ENCODE data around the gene VASP.

The VASP gene

GRCh38 chr19:45469132-45469944 lies 37.9 kb upstream of the VASP start (continued):
- TF ChIP-seq POU6F1 (CRISPR knock-in tag; IDR thresholded peaks at IDR 0.05; ENCODE audit: borderline replicate concordance, low read depth) (no peak), ZC3H10 (CRISPR knock-in tag; IDR thresholded peaks at IDR 0.05) (peak; percentile 77), ZNF70 (CRISPR knock-in tag; IDR thresholded peaks at IDR 0.05) (no peak), ZFP30 (CRISPR knock-in tag; IDR thresholded peaks at IDR 0.05) (0 out of 2 replicates have a peak, but pooled peaks have one; percentile 22), BACH2 (CRISPR knock-in tag; IDR thresholded peaks at IDR 0.05; ENCODE audit: borderline replicate concordance) (no peak), ZFP3 (CRISPR knock-in tag; IDR thresholded peaks at IDR 0.05) (no peak; the same call in 1 of the 2 replicates), SNAI2 (CRISPR knock-in tag; IDR thresholded peaks at IDR 0.05) (no peak), ZNF565 (CRISPR knock-in tag; conservative IDR thresholded peaks at IDR 0.05; ENCODE audit: low read depth) (0 out of 2 replicates have a peak, but pooled peaks have one; percentile 26), ISL1 (CRISPR knock-in tag; IDR thresholded peaks at IDR 0.05) (no peak), PPARA (CRISPR knock-in tag; IDR thresholded peaks at IDR 0.05; ENCODE audit: borderline replicate concordance) (no peak), CSRNP3 (CRISPR knock-in tag; IDR thresholded peaks at IDR 0.05) (0 out of 2 replicates have a peak, but pooled peaks have one; percentile 56), GLIS3 (CRISPR knock-in tag; IDR thresholded peaks at IDR 0.05) (peak; percentile 93)

- peak; percentile 3 for ATAC-seq
Measured at GRCh38 chr19:45469945-45470761, 37.1 kb upstream of the VASP start.

GRCh38 chr19:45470762-45471081 lies 36.6 kb upstream of the VASP start:
- ATAC-seq: no peak
- TF ChIP-seq SNAI2 (CRISPR knock-in tag; IDR thresholded peaks at IDR 0.05) (no peak), TOX (CRISPR knock-in tag; IDR thresholded peaks at IDR 0.05; ENCODE audit: borderline replicate concordance) (no peak), ZFP30 (CRISPR knock-in tag; IDR thresholded peaks at IDR 0.05) (no peak), ZNF565 (CRISPR knock-in tag; conservative IDR thresholded peaks at IDR 0.05; ENCODE audit: low read depth) (no peak), ZFP3 (CRISPR knock-in tag; IDR thresholded peaks at IDR 0.05) (no peak), ZNF8 (CRISPR knock-in tag; IDR thresholded peaks at IDR 0.05) (no peak), ARNTL (CRISPR knock-in tag; IDR thresholded peaks at IDR 0.05; ENCODE audit: borderline replicate concordance, low read depth) (no peak), ZC3H10 (CRISPR knock-in tag; IDR thresholded peaks at IDR 0.05) (no peak), ESRRG (CRISPR knock-in tag; IDR thresholded peaks at IDR 0.05) (no peak), RARB (CRISPR knock-in tag; IDR thresholded peaks at IDR 0.05) (no peak), CSRNP3 (CRISPR knock-in tag; IDR thresholded peaks at IDR 0.05) (no peak), OSR1 (CRISPR knock-in tag; IDR thresholded peaks at IDR 0.05) (no peak), CSDC2 (CRISPR knock-in tag; IDR thresholded peaks at IDR 0.05) (no peak)
- TF ChIP-seq, protein P1, sequence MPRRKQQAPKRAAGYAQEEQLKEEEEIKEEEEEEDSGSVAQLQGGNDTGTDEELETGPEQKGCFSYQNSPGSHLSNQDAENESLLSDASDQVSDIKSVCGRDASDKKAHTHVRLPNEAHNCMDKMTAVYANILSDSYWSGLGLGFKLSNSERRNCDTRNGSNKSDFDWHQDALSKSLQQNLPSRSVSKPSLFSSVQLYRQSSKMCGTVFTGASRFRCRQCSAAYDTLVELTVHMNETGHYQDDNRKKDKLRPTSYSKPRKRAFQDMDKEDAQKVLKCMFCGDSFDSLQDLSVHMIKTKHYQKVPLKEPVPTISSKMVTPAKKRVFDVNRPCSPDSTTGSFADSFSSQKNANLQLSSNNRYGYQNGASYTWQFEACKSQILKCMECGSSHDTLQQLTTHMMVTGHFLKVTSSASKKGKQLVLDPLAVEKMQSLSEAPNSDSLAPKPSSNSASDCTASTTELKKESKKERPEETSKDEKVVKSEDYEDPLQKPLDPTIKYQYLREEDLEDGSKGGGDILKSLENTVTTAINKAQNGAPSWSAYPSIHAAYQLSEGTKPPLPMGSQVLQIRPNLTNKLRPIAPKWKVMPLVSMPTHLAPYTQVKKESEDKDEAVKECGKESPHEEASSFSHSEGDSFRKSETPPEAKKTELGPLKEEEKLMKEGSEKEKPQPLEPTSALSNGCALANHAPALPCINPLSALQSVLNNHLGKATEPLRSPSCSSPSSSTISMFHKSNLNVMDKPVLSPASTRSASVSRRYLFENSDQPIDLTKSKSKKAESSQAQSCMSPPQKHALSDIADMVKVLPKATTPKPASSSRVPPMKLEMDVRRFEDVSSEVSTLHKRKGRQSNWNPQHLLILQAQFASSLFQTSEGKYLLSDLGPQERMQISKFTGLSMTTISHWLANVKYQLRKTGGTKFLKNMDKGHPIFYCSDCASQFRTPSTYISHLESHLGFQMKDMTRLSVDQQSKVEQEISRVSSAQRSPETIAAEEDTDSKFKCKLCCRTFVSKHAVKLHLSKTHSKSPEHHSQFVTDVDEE (CRISPR knock-in tag; IDR thresholded peaks at IDR 0.05): no peak
- TF ChIP-seq, protein P2, sequence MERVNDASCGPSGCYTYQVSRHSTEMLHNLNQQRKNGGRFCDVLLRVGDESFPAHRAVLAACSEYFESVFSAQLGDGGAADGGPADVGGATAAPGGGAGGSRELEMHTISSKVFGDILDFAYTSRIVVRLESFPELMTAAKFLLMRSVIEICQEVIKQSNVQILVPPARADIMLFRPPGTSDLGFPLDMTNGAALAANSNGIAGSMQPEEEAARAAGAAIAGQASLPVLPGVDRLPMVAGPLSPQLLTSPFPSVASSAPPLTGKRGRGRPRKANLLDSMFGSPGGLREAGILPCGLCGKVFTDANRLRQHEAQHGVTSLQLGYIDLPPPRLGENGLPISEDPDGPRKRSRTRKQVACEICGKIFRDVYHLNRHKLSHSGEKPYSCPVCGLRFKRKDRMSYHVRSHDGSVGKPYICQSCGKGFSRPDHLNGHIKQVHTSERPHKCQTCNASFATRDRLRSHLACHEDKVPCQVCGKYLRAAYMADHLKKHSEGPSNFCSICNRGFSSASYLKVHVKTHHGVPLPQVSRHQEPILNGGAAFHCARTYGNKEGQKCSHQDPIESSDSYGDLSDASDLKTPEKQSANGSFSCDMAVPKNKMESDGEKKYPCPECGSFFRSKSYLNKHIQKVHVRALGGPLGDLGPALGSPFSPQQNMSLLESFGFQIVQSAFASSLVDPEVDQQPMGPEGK (CRISPR knock-in tag; IDR thresholded peaks at IDR 0.05; ENCODE audit: borderline replicate concordance): no peak

More at GRCh38 chr19:45469945-45470761, 37.1 kb upstream of the VASP start:
- TF ChIP-seq OSR1 (CRISPR knock-in tag; IDR thresholded peaks at IDR 0.05): no peak
- no peak for TF ChIP-seq ZFP30 (CRISPR knock-in tag; IDR thresholded peaks at IDR 0.05)
- no peak for TF ChIP-seq TOX (CRISPR knock-in tag; IDR thresholded peaks at IDR 0.05; ENCODE audit: borderline replicate concordance)

Measured in SK-N-SH treated with all-trans-retinoic acid at 6 μM for 48 hours (cell line).